H1 (cell line): Measurements from ENCODE around the gene MAF. TPM values are rescaled to one million over a fixed set of nuclear protein-coding genes. Genes with fewer than 3 reads are reported as not detected.

Source experiments
- BCL11A ChIP-seq, 2 experiments: IDR thresholded peaks; one replicate each; pipeline ENCODE4 v1.6.1; 2011; ENCODE audit warnings: low read depth in 2 of 2, low read length in 2 of 2, mild to moderate bottlenecking in 2 of 2
- CTBP2 ChIP-seq: IDR thresholded peaks from 2 replicates; pipeline ENCODE4 v1.7.0; 2011; ENCODE audit warnings: borderline replicate concordance, mild to moderate bottlenecking, moderate library complexity, mixed read lengths, low read length; ENCODE audit not compliant: insufficient read depth, insufficient read length
- EZH2 ChIP-seq: fragments of 200-600 bp; sonication (generic); IDR thresholded peaks from 2 replicates; pipeline ENCODE4 v1.7.1; 2012; ENCODE audit warnings: low read depth, mild to moderate bottlenecking, moderate library complexity, low read length, inconsistent platforms; ENCODE audit not compliant: severe bottlenecking
- RNF2 ChIP-seq: fragments of 200-900, 300-1000 bp; sonication (generic); IDR thresholded peaks from 2 replicates; pipeline ENCODE4 v1.7.1; 2016; ENCODE audit warnings: borderline replicate concordance, low read depth, mild to moderate bottlenecking, antibody characterized with exemption, low read length; ENCODE audit not compliant: poor library complexity, severe bottlenecking; ENCODE audit errors: missing control alignments
- polyA plus RNA-seq, 7 experiments: library from polyadenylated mRNA; depleted of rRNA in 3 of 7; stranded (reverse) in 5 of 7; unstranded in 2 of 7; fragments of >200 nt in 5 of 7; fragments of 200-250 nt in 2 of 7; gene quantifications; 1 replicate in 5 of 7; 2 replicates in 1 of 7; 4 replicates in 1 of 7; pipeline versions ENCODE4 v1.2.1 to v1.2.3, GENCODE V29; 2011 to 2013; ENCODE audit warnings: missing spikeins in 2 of 7, mixed read lengths in 2 of 7
- total RNA-seq: library from RNA; stranded (reverse); fragmentation: NEBNext Ultra II Directional; extraction: Animal tissue kit (Norgen Biotek cat#: 25700); gene quantifications from 2 replicates; pipeline ENCODE4 v1.2.1, GENCODE V29; 2021

The MAF gene
- total and polyA plus RNA-seq, 2 of the 8 experiments (the other 6 are each of a cell fraction or from before 2014, with no cell fraction given): 1.3 to 2.7 TPM

DNA sequence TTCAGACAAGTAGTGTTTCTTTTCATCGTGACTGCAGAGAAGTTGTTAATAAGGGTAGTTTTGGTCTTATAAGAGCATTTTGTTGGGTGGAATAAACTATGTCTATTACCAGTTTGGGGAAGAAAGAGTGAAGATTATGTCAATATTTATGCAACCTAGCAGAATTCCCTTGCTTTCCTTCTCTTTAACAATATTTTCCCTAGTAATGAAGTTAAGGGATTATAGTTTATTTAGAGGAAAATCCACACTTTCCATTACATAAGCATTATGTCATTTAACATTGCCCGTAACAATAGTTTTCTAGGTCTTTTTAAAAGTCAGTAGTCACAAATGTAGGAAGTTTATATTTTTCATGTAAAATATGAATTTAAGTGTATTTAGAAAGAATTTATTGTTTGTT lies 2.5 kb upstream of the MAF start (continued):
- TF ChIP-seq RNF2 (no peak), CTBP2 (no peak), BCL11A (IDR thresholded peaks at IDR 0.05; ENCODE audit: low read depth in 2 of 2, low read length in 2 of 2) (no peak), EZH2 (no peak)
